ENCODE data around the gene GLTP. TPM values are rescaled to one million over a fixed set of nuclear protein-coding genes. Genes with fewer than 3 reads are reported as not detected.
"Not testable (repeated sequence)": the region's sequence is repeated elsewhere in the genome, so short reads cannot be mapped to it uniquely, and the experiment has no call there.

The GLTP gene
- total RNA-seq, 4 donors from 2014 or later: 8.7 to 53.9 (median 24.6) TPM

DNA sequence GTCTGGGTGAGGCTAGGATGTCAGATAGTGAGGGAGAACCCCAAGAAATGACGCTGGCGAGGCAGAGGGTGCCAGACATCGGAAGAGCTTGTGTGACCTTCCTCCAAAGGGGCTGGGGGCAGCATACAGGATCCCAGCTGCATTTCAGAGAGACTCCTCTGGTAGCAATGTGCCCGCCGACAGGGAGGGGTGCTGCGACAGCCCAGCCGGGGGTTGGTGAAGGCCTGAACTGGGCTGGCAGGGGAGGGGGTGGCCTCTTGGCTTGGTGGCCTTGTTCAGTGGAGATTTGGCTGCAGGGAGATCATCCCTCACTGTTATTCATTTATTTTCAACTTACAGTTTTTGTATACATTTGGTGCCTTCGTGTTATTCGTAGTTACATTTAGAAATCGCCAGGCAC lies 25.0 kb upstream of the GLTP start:
- Histone ChIP-seq H3K9me3 (no peaks in the 10 kb centered on the region), H3K4me3 (no peak overlapping the region), H3K27me3 (no peaks in the 10 kb centered on the region), H3K4me1 (no peaks in the 10 kb centered on the region), H3K27ac (no peak overlapping the region), H3K36me3 (no peaks in the 10 kb centered on the region)
- no peak for DNase-seq
- TF ChIP-seq, protein P1, sequence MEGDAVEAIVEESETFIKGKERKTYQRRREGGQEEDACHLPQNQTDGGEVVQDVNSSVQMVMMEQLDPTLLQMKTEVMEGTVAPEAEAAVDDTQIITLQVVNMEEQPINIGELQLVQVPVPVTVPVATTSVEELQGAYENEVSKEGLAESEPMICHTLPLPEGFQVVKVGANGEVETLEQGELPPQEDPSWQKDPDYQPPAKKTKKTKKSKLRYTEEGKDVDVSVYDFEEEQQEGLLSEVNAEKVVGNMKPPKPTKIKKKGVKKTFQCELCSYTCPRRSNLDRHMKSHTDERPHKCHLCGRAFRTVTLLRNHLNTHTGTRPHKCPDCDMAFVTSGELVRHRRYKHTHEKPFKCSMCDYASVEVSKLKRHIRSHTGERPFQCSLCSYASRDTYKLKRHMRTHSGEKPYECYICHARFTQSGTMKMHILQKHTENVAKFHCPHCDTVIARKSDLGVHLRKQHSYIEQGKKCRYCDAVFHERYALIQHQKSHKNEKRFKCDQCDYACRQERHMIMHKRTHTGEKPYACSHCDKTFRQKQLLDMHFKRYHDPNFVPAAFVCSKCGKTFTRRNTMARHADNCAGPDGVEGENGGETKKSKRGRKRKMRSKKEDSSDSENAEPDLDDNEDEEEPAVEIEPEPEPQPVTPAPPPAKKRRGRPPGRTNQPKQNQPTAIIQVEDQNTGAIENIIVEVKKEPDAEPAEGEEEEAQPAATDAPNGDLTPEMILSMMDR (IDR thresholded peaks at IDR 0.05): no peak
- TF ChIP-seq POLR2A (IDR thresholded peaks at IDR 0.05): no peak
- intact Hi-C loops (cut with DNase I; ENCODE audit: low total_unique reads): no loop called here

- H3K27me3 ChIP-seq: no peaks in the 10 kb centered on the region
- no peaks in the 10 kb centered on the region for H3K9me3 ChIP-seq
- no peaks in the 10 kb centered on the region for H3K36me3 ChIP-seq
- TF ChIP-seq, protein P1 (IDR thresholded peaks at IDR 0.05): no peak
- no peak for TF ChIP-seq POLR2A (IDR thresholded peaks at IDR 0.05)
- no peaks in the 10 kb centered on the region for H3K4me1 ChIP-seq
- H3K4me3 ChIP-seq: no peak overlapping the region
- no peak for DNase-seq
- H3K27ac ChIP-seq: no peak overlapping the region
- intact Hi-C loops (cut with DNase I; ENCODE audit: low total_unique reads): no loop called here
These were observed 22.6 kb upstream of the GLTP start for GRCh38 chr12:109902891-109903418.

- no peak for TF ChIP-seq POLR2A (IDR thresholded peaks at IDR 0.05)
- TF ChIP-seq, protein P1 (IDR thresholded peaks at IDR 0.05): no peak
- Histone ChIP-seq H3K36me3 (no peaks in the 10 kb centered on the region), H3K4me3 (peak overlapping the region; percentile 53 to 94), H3K4me1 (no peaks in the 10 kb centered on the region), H3K27me3 (no peaks in the 10 kb centered on the region), H3K9me3 (no peaks in the 10 kb centered on the region), H3K27ac (peak overlapping the region; percentile 76 to 77)
- DNase-seq: no peak
- intact Hi-C loops (cut with DNase I; ENCODE audit: low total_unique reads): no loop called here
These were observed 20.6 kb upstream of the GLTP start for GRCh38 chr12:109900752-109901580.

DNA sequence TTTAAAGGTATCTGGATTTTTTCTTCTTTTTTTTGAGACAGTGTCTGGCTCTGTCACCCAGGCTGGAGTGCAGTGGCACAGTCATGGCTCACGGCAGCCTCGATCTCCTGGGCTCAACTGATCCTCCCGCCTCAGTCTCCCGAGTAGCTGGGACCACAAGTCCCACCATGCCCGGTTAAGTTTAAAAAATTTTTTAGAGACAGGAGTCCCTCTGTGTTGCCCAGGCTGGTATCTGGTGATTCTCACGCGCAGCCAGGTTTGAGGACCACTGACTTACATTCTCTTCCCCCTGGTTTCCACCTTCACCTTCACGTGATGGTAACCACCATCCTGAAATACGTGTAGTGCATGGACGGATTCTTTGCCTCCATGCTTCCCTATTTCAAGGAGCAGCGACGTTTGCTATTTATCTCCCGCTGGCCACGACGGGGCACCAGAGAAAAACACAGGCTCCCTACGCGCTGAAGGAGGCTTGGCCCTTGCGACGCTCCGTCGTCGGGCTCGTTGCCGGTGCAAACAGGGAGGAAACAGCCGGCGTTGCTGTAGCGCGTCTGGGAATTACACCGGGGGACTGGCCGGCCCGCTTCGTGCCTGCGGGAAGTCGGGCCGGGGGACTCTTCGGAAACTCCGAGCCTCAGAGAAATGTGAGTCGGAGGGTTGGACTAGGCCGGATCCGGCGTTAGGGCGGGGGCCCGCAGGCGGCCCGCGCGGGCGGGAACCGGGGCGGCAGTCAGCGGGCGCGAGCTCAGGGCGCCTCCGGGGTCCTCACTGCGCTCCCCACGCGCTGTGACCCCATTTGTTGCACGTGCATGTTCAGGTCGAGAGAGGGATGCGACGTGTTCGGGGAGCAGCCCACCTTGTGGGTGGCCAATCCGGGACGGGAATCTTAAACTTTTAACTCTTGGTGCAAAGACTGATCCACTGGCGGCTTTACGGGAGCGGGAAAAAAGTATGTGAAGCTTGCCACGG lies 19.7 kb upstream of the GLTP start, which contains the start of gene TCHP:
Gene TCHP (plus strand): TSS at position 492 of the 969 bp plus-strand sequence. CDS start 2,753 bp downstream, outside the sequence.
- Histone ChIP-seq H3K4me1 (no peaks in the 10 kb centered on the region), H3K4me3 (peak within 1 kb of the TSS; percentile 53 to 94), H3K27ac (peak within 1 kb of the TSS; percentile 76 to 77), H3K9me3 (no peaks in the 10 kb centered on the region), H3K27me3 (no peaks in the 10 kb centered on the region), H3K36me3 (no peaks in the 10 kb centered on the region)
- intact Hi-C loops (cut with DNase I; ENCODE audit: low total_unique reads): no loop called here
- no peak for TF ChIP-seq POLR2A (IDR thresholded peaks at IDR 0.05)
- TF ChIP-seq, protein P1 (IDR thresholded peaks at IDR 0.05): peak; percentile 25 to 56 (median 34)
- peak; percentile 79 to 82 for DNase-seq

GRCh38 chr12:109899345-109899744 lies 19.0 kb upstream of the GLTP start:
- H3K9me3 ChIP-seq; intact Hi-C loops (cut with DNase I; ENCODE audit: low total_unique reads); H3K4me1 ChIP-seq; H3K27me3 ChIP-seq; H3K36me3 ChIP-seq; DNase-seq: not testable (repeated sequence)
- peak overlapping the region; percentile 76 to 77 for H3K27ac ChIP-seq
- peak overlapping the region in 1 of 2 donors; percentile 94 for H3K4me3 ChIP-seq
